DMS114 treated with DMSO at 0.1 percent for 48 hours (cell line): ENCODE data around the gene RABGAP1L.

ENCODE experiments used
- DNase-seq: peaks from one replicate; lab custom pipeline; 2025; ENCODE audit not compliant: unreplicated experiment; lab: John Stamatoyannopoulos, UW

RABGAP1L gene

GRCh38 chr1:174743654-174744561 is 584.6 kb downstream of the RABGAP1L start:
- DNase-seq = peak; percentile 52

DNA sequence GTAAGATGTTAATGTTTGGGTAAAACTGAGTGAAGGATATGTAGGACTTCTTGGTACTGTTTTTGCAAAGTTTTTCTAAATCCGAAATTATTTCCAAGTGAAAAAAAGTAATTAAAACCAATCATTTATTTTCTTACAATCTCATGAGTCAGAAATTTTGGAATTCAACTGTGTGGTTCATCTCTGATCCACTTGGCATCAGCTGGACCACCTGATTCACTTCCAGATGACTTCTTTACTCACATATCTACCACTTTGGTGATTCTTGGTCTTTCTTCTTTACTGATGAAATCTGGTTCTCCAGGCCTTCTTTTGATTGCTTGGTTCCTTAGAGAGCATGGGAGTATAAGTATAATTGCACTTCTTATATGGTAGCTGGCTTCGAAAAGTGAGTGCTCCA is 585.6 kb downstream of the RABGAP1L start:
- no peak for DNase-seq

DNA sequence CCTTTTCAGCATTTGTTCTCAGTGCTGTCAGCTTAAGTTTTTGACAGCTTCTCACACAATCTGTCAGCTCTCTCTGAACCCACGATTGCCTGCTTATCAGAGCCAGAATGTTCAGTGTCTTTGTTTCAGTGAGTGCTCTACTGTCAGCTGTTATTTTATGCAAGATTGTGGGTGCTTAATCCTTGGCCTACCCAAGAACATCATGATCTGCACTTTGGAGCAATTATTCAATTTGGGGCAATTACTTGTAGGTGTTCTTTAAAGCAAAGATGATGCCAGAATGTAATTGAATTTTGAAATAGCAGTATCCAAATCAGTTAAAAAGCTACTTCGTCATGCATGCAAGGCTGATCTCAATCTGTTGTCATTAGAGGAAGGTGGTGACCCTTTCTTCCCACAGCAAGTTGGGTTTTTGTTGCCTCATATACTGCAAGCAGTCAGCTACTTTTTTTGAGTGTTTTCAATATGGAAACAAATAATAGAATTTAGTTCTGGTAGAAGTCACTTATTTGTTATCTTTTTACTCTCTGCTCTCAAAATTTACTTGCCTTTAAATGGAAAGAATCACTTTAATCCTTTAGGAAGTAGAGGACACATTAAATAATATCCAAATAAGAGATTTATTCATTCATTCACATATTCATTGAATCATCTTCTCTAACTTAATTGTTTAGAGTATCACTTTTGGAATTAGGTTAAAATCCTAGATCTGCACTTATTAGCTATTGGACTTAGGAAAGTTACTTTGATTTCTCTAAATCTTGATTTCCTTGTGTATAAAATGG is 586.9 kb downstream of the RABGAP1L start:
- no peak for DNase-seq

GRCh38 chr1:174747613-174748012 is 588.3 kb downstream of the RABGAP1L start:
- DNase-seq = no peak

GRCh38 chr1:174748586-174748985 is 589.3 kb downstream of the RABGAP1L start:
- no peak for DNase-seq

DNA sequence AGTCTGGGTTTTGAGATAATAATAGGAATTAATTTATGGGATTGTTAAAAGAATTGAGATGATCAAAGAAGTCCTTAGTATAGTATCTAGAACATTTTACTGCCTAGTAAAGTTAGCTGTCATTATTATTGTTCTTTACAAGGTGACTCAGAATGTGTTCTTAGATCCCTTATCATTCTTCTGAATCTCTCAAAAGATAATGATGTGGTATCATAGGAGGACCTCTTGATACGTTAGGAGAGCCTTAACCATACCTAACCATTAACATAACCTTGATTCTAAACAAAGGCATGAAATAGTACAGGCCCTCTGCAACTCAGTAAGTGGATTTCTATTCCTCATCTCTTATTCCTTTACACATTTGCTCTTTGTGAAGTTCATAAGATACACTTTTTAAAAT is 593.8 kb downstream of the RABGAP1L start:
- DNase-seq = no peak

DNA sequence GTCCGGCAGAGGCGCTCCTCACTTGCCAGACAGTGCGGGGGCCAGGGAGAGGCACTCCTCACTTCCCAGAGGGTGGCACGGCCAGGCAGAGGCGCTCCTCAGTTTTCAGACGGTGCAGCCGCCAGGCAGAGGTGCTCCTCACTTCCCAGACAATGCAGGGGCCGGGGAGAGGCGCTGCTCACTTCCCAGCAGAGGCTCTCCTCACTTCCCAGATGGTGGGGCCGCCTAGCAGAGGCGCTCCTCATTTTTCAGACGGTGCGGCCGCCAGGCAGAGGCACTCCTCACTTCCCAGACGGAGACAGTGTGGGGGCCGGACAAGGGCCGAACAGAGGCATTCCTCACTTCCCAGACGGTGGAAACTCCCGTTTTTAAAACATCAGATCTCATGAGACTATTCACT is 602.0 kb downstream of the RABGAP1L start:
- no peak for DNase-seq

GRCh38 chr1:174761901-174762585 is 602.7 kb downstream of the RABGAP1L start:
- no peak for DNase-seq

DNA sequence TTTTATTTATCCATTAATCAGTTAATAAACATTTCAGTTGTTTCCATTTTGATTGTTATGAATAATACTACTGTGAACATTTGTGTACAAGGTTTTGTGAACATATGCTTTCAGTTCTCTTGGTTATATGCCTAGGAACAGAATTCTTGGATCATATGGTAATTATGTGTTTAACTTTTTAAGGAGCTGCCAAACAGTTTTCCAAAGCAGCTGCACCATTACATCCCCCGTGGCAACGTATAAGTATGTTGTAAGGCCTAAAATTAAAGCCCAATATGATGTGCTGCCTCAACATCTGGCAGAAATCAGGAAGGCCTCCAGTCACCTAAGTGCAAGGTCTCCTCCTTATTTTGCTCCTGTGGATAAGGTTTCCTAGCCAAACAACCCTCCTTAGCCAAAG is 604.9 kb downstream of the RABGAP1L start:
- no peak for DNase-seq

- no peak for DNase-seq
These were observed 607.4 kb downstream of the RABGAP1L start for GRCh38 chr1:174766727-174767126.

DNA sequence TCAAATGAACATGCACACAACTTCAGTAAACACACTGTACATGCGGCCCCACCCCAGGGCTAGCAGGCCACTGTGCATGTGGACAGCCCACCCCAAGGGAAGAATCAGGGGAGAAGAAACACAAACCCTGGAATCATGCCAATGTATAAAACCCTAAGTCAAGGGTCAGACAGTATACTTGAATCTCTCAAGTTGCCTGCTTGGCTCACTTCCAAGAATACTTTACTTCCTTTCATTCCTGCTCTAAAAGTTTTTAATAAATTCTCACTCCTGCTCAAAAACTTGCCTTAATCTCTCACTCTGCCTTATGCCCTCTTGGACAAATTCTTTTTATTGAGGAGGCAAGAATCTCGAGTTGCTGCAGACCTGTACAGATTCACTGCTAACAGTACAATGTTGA is 609.2 kb downstream of the RABGAP1L start:
- DNase-seq = no peak

GRCh38 chr1:174768949-174769348 is 609.6 kb downstream of the RABGAP1L start:
- DNase-seq = no peak

DNA sequence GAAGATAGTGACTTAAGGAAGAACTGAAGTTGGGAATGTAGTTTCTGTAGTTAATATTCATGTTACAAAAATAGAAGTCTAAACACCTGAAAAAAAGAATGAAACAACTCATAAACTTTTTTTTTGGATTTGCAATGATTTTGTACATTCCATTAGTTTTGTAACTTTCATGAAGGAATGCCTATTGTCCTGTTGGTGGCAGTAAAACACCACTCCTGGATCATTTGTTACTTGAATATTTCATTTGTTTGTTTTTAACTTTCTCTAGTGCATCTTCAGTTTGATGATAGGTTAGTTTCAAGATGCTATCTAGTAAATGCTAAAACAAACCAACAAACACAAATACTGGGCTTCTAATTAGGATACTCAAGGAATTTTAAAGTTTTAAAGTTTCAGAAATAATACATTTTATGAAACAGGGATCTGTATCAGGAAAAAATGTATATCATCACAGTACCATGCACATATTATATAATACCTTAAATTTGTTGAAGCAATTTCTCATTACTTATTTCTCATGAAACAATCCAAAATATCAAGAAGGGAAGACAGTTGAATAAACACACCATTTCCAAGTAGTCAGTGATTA is 610.7 kb downstream of the RABGAP1L start:
- DNase-seq = peak; percentile 29

GRCh38 chr1:174775621-174776020 is 616.3 kb downstream of the RABGAP1L start:
- no peak for DNase-seq

- no peak for DNase-seq
These were observed 617.9 kb downstream of the RABGAP1L start for GRCh38 chr1:174777262-174777661.

- no peak for DNase-seq
These were observed 626.2 kb downstream of the RABGAP1L start for GRCh38 chr1:174785510-174785909.

- DNase-seq = no peak
These were observed 627.0 kb downstream of the RABGAP1L start for GRCh38 chr1:174786358-174786757.

GRCh38 chr1:174786760-174787159 is 627.4 kb downstream of the RABGAP1L start:
- no peak for DNase-seq

DNA sequence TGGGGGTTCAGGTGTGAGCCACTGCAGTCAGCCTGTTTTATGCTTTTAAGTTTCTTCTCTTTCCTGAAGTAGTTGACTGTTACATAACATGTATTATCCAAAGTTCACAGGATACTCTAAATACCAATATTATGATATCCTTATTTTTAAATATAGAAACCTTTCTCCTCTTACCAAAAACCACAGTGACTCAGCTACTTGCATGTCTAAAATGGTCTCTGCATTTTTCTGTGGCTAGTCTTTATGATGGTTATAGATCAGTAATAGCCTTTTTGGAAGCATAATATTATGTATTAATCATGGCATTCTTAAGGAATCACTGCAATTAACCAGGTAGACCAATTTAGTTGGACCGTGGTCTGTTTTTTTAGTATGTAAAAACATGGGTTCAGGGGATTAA is 629.7 kb downstream of the RABGAP1L start:
- DNase-seq = no peak

DNA sequence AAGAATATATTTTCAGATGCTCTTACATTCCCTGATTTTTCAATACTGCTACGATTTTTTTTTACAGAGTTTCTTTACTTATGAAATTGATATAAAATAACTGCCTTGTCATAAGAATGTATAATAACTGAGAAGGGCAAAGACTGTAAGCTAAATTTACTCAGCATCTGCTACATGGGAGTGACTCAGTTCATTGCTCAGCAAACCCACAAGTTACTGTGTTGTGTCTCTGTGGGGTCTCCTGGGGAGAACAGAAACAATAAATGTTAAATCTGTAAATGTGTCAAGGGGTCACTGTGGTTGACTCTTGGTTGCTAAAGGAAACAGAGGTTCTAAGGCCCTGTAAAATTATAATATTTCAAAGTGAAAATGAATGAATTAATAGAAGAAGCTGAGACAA is 630.1 kb downstream of the RABGAP1L start:
- DNase-seq = no peak

- no peak for DNase-seq
These were observed 632.5 kb downstream of the RABGAP1L start for GRCh38 chr1:174791863-174792262.
